GM12878 (cell line): ENCODE results near the gene CLNS1A. TPM values are rescaled to one million over a fixed set of nuclear protein-coding genes. Genes with fewer than 3 reads are reported as not detected.

ENCODE experiments used
- ATAC-seq: fragments of 200-7000 bp; cut with Tn5 transposase; 3 replicates; pipeline ENCODE4 v1.9.1; 2020; ENCODE audit warnings: mild to moderate bottlenecking, moderate library complexity
- BruUV-seq: library from RNA; stranded (reverse); fragments of 400-500 nt; replicated peaks from 2 replicates; lab custom pipeline; 2021; lab: Mats Ljungman, UMichigan
- CTCF ChIA-PET: fragments of 300-600 bp; sonication (Branson Sonifier 250); formaldehyde crosslinking; extraction: SDS; loops from one replicate; lab custom pipeline; 2021; ENCODE audit warnings: inconsistent platforms; lab: Yijun Ruan, JAX
- POLR2A ChIA-PET: fragments of 350-600 bp; formaldehyde crosslinking; extraction: SDS; loops from one replicate; lab custom pipeline; 2021; ENCODE audit warnings: inconsistent platforms; lab: Charles Lee
- RAD21 ChIA-PET: fragments of 300-600 bp; sonication (Branson Sonifier 250); formaldehyde crosslinking; loops from one replicate; lab custom pipeline; 2023; ENCODE audit warnings: antibody characterized with exemption; ENCODE audit not compliant: unreplicated experiment; lab: Charles Lee
- SMC1A ChIA-PET: fragments of 300-600 bp; sonication (Branson Sonifier 250); formaldehyde crosslinking; loops from one replicate; lab custom pipeline; 2023; ENCODE audit not compliant: unreplicated experiment, uncharacterized antibody; lab: Charles Lee
- DNase-seq: peaks from one replicate; pipeline ENCODE4 v3.0.0-alpha.2; 2011; ENCODE audit warnings: low read depth, low spot score
- FAIRE-seq: peaks from 3 replicates; lab custom pipeline; 2011; peaks lifted over from hg19 to GRCh38; lab: Jason Lieb, UNC
- H2AFZ ChIP-seq: 2 replicates; pipeline ENCODE4 v1.6.0; 2011; ENCODE audit warnings: low read depth, low read length, control low read depth; ENCODE audit not compliant: control insufficient read depth
- H3K27ac ChIP-seq: 2 replicates; pipeline ENCODE4 v1.5.1; 2011; ENCODE audit warnings: control low read depth; ENCODE audit not compliant: control insufficient read depth, insufficient read depth
- H3K27me3 ChIP-seq, 2 experiments: replicated peaks in 1 of 2; 2 replicates each; pipeline versions ENCODE4 v1.6.0 to v1.6.1; 2011; ENCODE audit warnings: low read length in 1 of 2; ENCODE audit not compliant: control insufficient read depth in 2 of 2, insufficient read depth in 2 of 2
- H3K36me3 ChIP-seq, 2 experiments: 2 replicates each; pipeline ENCODE4 v1.5.1; 2011; ENCODE audit warnings: low read length in 1 of 2; ENCODE audit not compliant: control insufficient read depth in 2 of 2, insufficient read depth in 2 of 2
- H3K4me1 ChIP-seq: 2 replicates; pipeline ENCODE4 v1.6.1; 2011; ENCODE audit warnings: mild to moderate bottlenecking, low read length, moderate library complexity, mixed read lengths; ENCODE audit not compliant: control insufficient read depth, insufficient read depth
- H3K4me2 ChIP-seq: 2 replicates; pipeline ENCODE4 v1.6.0; 2011; ENCODE audit warnings: control low read depth; ENCODE audit not compliant: control insufficient read depth, insufficient read depth
- H3K4me3 ChIP-seq: fragments of 200-600 bp; sonication (generic); 2 replicates; pipeline ENCODE4 v1.5.1; 2016
- H3K79me2 ChIP-seq: 2 replicates; pipeline ENCODE4 v1.6.0; 2011; ENCODE audit warnings: low read length; ENCODE audit not compliant: control insufficient read depth, insufficient read depth
- H3K9ac ChIP-seq: 2 replicates; pipeline ENCODE4 v1.8.0; 2011; ENCODE audit warnings: low read length, control low read depth, mixed read lengths; ENCODE audit not compliant: control insufficient read depth, insufficient read depth
- H3K9me3 ChIP-seq: replicated peaks from 3 replicates; pipeline ENCODE4 v1.5.1; 2011; ENCODE audit warnings: mild to moderate bottlenecking, low read length; ENCODE audit not compliant: control insufficient read depth, insufficient read depth
- H4K20me1 ChIP-seq: 2 replicates; pipeline ENCODE4 v1.6.0; 2011; ENCODE audit not compliant: control insufficient read depth, insufficient read depth
- ATF3 ChIP-seq: IDR thresholded peaks from 2 replicates; pipeline ENCODE4 v1.6.1; 2011; ENCODE audit warnings: low read depth, mild to moderate bottlenecking, low read length, moderate library complexity, borderline replicate concordance; ENCODE audit errors: extremely low read depth
- SPI1 ChIP-seq: IDR thresholded peaks from 2 replicates; pipeline ENCODE4 v1.6.1; 2011; ENCODE audit warnings: low read depth, mild to moderate bottlenecking, low read length, moderate library complexity, borderline replicate concordance; ENCODE audit not compliant: insufficient read depth
- TAF1 ChIP-seq: IDR thresholded peaks from 2 replicates; pipeline ENCODE4 v1.6.1; 2011; ENCODE audit warnings: mild to moderate bottlenecking, low read depth, low read length, borderline replicate concordance
- ZBTB11 ChIP-seq: fragments of 450-650 bp; formaldehyde crosslinking; IDR thresholded peaks from 2 replicates; pipeline ENCODE4 v1.5.0; 2022; ENCODE audit warnings: mild to moderate bottlenecking, missing genetic modification characterization
- WGBS: methylation state at CpG from one replicate; pipeline ENCODE4 v1.1.6; 2016; ENCODE audit warnings: low lambda C conversion rate; ENCODE audit not compliant: insufficient replicate concordance, insufficient coverage; ENCODE audit errors: missing lambda C conversion rate; 5-methylcytosine and 5-hydroxymethylcytosine counted together
- in situ Hi-C: fragments of 300-500 bp; cut with MboI; formaldehyde crosslinking; loops from 9 replicates; pipeline ENCODE4 v1.14.3; 2018; ENCODE audit warnings: mixed read lengths
- intact Hi-C: fragments of 100-400 bp; cut with micrococcal nuclease; formaldehyde crosslinking; loops from one replicate; pipeline ENCODE4 v1.14.2; 2022; ENCODE audit not compliant: unreplicated experiment
- polyA plus RNA-seq, 11 experiments: library from polyadenylated mRNA; depleted of rRNA in 4 of 11; unstranded in 6 of 11; stranded (reverse) in 5 of 11; fragments of >200 nt; fragmentation: Nextera tagmentation in 4 of 11; fragmentation: Illumina TruSeq in 1 of 11; extraction: Ambion mirVana in 4 of 11; extraction: Trizol in 1 of 11; gene quantifications; 1 replicate in 1 of 11; 2 replicates in 10 of 11; pipeline versions ENCODE4 v1.2.1 to v1.2.3, GENCODE V29; 2011 to 2016; ENCODE audit warnings: inconsistent platforms in 2 of 11, missing spikeins in 2 of 11, low read depth in 1 of 11
- small RNA-seq: library from RNA; depleted of rRNA; stranded (forward); fragments of <200 nt; gene quantifications from one replicate; pipeline ENCODE3, GENCODE V24; 2014
- total RNA-seq, 4 experiments: library from RNA; depleted of rRNA in 3 of 4; stranded (reverse); fragments of >200 nt in 3 of 4; fragmentation: Illumina TruSeq in 1 of 4; extraction: Trizol in 1 of 4; gene quantifications; 2 replicates each; pipeline versions ENCODE4 v1.2.1 to v1.2.3, GENCODE V29; 2013 to 2021

Gene CLNS1A
- total and polyA plus RNA-seq, 10 of the 15 experiments (the other 5 are each of a cell fraction or from before 2014, with no cell fraction given) = 74.1 to 247 (median 167) TPM

- no peak for ATAC-seq
- Histone ChIP-seq H3K4me3 (no peak overlapping the region), H4K20me1 (no peaks in the 10 kb centered on the region), H3K9me3 (no peaks in the 10 kb centered on the region), H2AFZ (no peak overlapping the region), H3K27ac (no peak overlapping the region), H3K79me2 (no peaks in the 10 kb centered on the region), H3K9ac (no peak overlapping the region), H3K36me3 (no peaks in the 10 kb centered on the region), H3K4me1 (no peaks in the 10 kb centered on the region)
- ChIA-PET RAD21 (no interaction called here), SMC1A (no interaction called here)
- no peak for DNase-seq
- 37% methylated on average over 4 of the region's 4 CpGs for WGBS
- no peak for FAIRE-seq
- TF ChIP-seq ZBTB11 (CRISPR knock-in tag) (no peak), ATF3 (no peak), TAF1 (no peak), SPI1 (no peak)
- TF ChIP-seq, all 136 proteins: peak for 0
- no TSS peak for BruUV-seq
- POLR2A ChIA-PET = no interaction called here
- Histone ChIP-seq H3K27me3 (no peaks in the 10 kb centered on the region), H3K4me2 (no peak overlapping the region)
- in situ Hi-C loops (no loop called here), intact Hi-C loops (no loop called here)
- CTCF ChIA-PET = interaction anchor here (2.1 kb wide), 1 partner anchor 12 kb away, joined by 5 read pairs; no protein-coding TSS in a partner anchor
Observed at GRCh38 chr11:77568306-77568705, 69.3 kb downstream of the CLNS1A start.

Small RNA genes lying within 50 kb of the gene (small RNA-seq; reads per million reads assigned to genes)
- gene RNU7-59P = not detected

Other genes starting within 250 kb of the CLNS1A start
- gene PAK1, start 163.7 kb downstream of the CLNS1A start, total RNA-seq (2014; rRNA removed) = 108 and 131 TPM in 2 replicates
- 108 and 112 TPM in 2 replicates for gene PAK1, start 163.7 kb downstream of the CLNS1A start, total RNA-seq (2014; rRNA removed; fragmentation: Illumina TruSeq; extraction: Trizol)
- gene PAK1, start 163.7 kb downstream of the CLNS1A start, total RNA-seq (2021) = 119 and 121 TPM in 2 replicates
- 321 and 332 TPM in 2 replicates for gene PAK1, start 163.7 kb downstream of the CLNS1A start, polyA plus RNA-seq (2011; rRNA removed)
- 162 and 181 TPM in 2 replicates for gene PAK1, start 163.7 kb downstream of the CLNS1A start, polyA plus RNA-seq (2014; fragmentation: Illumina TruSeq; extraction: Trizol)
- 10 to 100 TPM; 43.8 to 49.4 TPM for gene PAK1, start 163.7 kb downstream of the CLNS1A start, polyA plus RNA-seq (2014; fragmentation: Nextera tagmentation; extraction: Ambion mirVana)
- gene PAK1, start 163.7 kb downstream of the CLNS1A start, polyA plus RNA-seq (2014; rRNA removed) = 112 and 113 TPM in 2 replicates
- gene PAK1, start 163.7 kb downstream of the CLNS1A start, polyA plus RNA-seq (2016; fragmentation: Nextera tagmentation; extraction: Ambion mirVana) = 100 to 1,000 TPM in 1 of 2 experiments, 10 to 100 TPM in 1; 99.1 to 114 TPM
- 0.49 and 0.62 TPM in 2 replicates for gene AQP11, start 47.8 kb downstream of the CLNS1A start, total RNA-seq (2014; rRNA removed)
- 0.18 and 0.23 TPM in 2 replicates for gene AQP11, start 47.8 kb downstream of the CLNS1A start, total RNA-seq (2014; rRNA removed; fragmentation: Illumina TruSeq; extraction: Trizol)
- gene AQP11, start 47.8 kb downstream of the CLNS1A start, total RNA-seq (2021) = 0.56 and 0.64 TPM in 2 replicates
- gene AQP11, start 47.8 kb downstream of the CLNS1A start, polyA plus RNA-seq (2011; rRNA removed) = 0.14 and 0.20 TPM in 2 replicates
- 0.16 and 0.17 TPM in 2 replicates for gene AQP11, start 47.8 kb downstream of the CLNS1A start, polyA plus RNA-seq (2014; fragmentation: Illumina TruSeq; extraction: Trizol)
- under 1 TPM; 0.46 to 0.52 TPM for gene AQP11, start 47.8 kb downstream of the CLNS1A start, polyA plus RNA-seq (2014; fragmentation: Nextera tagmentation; extraction: Ambion mirVana)
- gene AQP11, start 47.8 kb downstream of the CLNS1A start, polyA plus RNA-seq (2014; rRNA removed) = 0.23 and 0.63 TPM in 2 replicates
- gene AQP11, start 47.8 kb downstream of the CLNS1A start, polyA plus RNA-seq (2016; fragmentation: Nextera tagmentation; extraction: Ambion mirVana) = 1 to 10 TPM; 1.7 to 2.1 TPM
- 24.4 and 30.9 TPM in 2 replicates for gene RSF1, start 182.9 kb upstream of the CLNS1A start, total RNA-seq (2014; rRNA removed)
- gene RSF1, start 182.9 kb upstream of the CLNS1A start, total RNA-seq (2014; rRNA removed; fragmentation: Illumina TruSeq; extraction: Trizol) = 34.6 and 36.7 TPM in 2 replicates
- 36.7 and 39.9 TPM in 2 replicates for gene RSF1, start 182.9 kb upstream of the CLNS1A start, total RNA-seq (2021)
- gene RSF1, start 182.9 kb upstream of the CLNS1A start, polyA plus RNA-seq (2011; rRNA removed) = 22.8 and 24.6 TPM in 2 replicates
- 42.9 and 54.2 TPM in 2 replicates for gene RSF1, start 182.9 kb upstream of the CLNS1A start, polyA plus RNA-seq (2014; fragmentation: Illumina TruSeq; extraction: Trizol)
- gene RSF1, start 182.9 kb upstream of the CLNS1A start, polyA plus RNA-seq (2014; fragmentation: Nextera tagmentation; extraction: Ambion mirVana) = 10 to 100 TPM in 1 of 2 experiments, 1 to 10 TPM in 1; 9.0 to 25.4 TPM
- 11.5 and 16.4 TPM in 2 replicates for gene RSF1, start 182.9 kb upstream of the CLNS1A start, polyA plus RNA-seq (2014; rRNA removed)
- gene RSF1, start 182.9 kb upstream of the CLNS1A start, polyA plus RNA-seq (2016; fragmentation: Nextera tagmentation; extraction: Ambion mirVana) = 10 to 100 TPM; 38.7 to 45.3 TPM
- 6.1 and 6.7 TPM in 2 replicates for gene AAMDC, start 183.3 kb upstream of the CLNS1A start, total RNA-seq (2014; rRNA removed)
- 8.4 and 9.8 TPM in 2 replicates for gene AAMDC, start 183.3 kb upstream of the CLNS1A start, total RNA-seq (2014; rRNA removed; fragmentation: Illumina TruSeq; extraction: Trizol)
- 4.3 and 6.2 TPM in 2 replicates for gene AAMDC, start 183.3 kb upstream of the CLNS1A start, total RNA-seq (2021)
- 3.7 and 4.4 TPM in 2 replicates for gene AAMDC, start 183.3 kb upstream of the CLNS1A start, polyA plus RNA-seq (2011; rRNA removed)
- 2.4 and 8.3 TPM in 2 replicates for gene AAMDC, start 183.3 kb upstream of the CLNS1A start, polyA plus RNA-seq (2014; fragmentation: Illumina TruSeq; extraction: Trizol)
- gene AAMDC, start 183.3 kb upstream of the CLNS1A start, polyA plus RNA-seq (2014; fragmentation: Nextera tagmentation; extraction: Ambion mirVana) = 10 to 100 TPM; 37.1 to 38.3 TPM
- 11.3 and 13.9 TPM in 2 replicates for gene AAMDC, start 183.3 kb upstream of the CLNS1A start, polyA plus RNA-seq (2014; rRNA removed)
- gene AAMDC, start 183.3 kb upstream of the CLNS1A start, polyA plus RNA-seq (2016; fragmentation: Nextera tagmentation; extraction: Ambion mirVana) = 10 to 100 TPM; 18.6 to 26.0 TPM